ENCODE measurements around the gene TRAPPC4. TPM values are rescaled to one million over a fixed set of nuclear protein-coding genes. Genes with fewer than 3 reads are reported as not detected.

TRAPPC4 gene
- total and polyA plus RNA-seq, 2 of the 8 experiments (the other 6 are each of a cell fraction or from before 2014, with no cell fraction given) = 94.3 to 223 TPM

GRCh38 chr11:119030329-119031047 lies 11.9 kb downstream of the TRAPPC4 start, which contains the start of gene SLC37A4 (continued):
- peak; percentile 57 for TF ChIP-seq USF2 (IDR thresholded peaks at IDR 0.05; ENCODE audit: low read length)
- no peak for TF ChIP-seq KDM5A (IDR thresholded peaks at IDR 0.05; ENCODE audit: low read length)
- peak; percentile 82 for TF ChIP-seq PHF8 (conservative IDR thresholded peaks at IDR 0.05; ENCODE audit: low read depth, low read length)
- TF ChIP-seq EZH2 (IDR thresholded peaks at IDR 0.05; ENCODE audit: low read depth, low read length, severe bottlenecking) = no peak
- TF ChIP-seq TAF7 (optimal IDR thresholded peaks at IDR 0.05; ENCODE audit: borderline replicate concordance, low read depth, low read length) = no peak
- TF ChIP-seq RFX5 (IDR thresholded peaks at IDR 0.05; ENCODE audit: borderline replicate concordance, low read depth, low read length) = no peak
- TF ChIP-seq CEBPB (IDR thresholded peaks at IDR 0.05; ENCODE audit: low read depth, low read length) = 0 out of 2 replicates have a peak, but pooled peaks have one; percentile 20
- peak; percentile 98 for TF ChIP-seq MAX (IDR thresholded peaks at IDR 0.05)
- TF ChIP-seq CTCF (IDR thresholded peaks at IDR 0.05; ENCODE audit: control extremely low read depth in 1 of 3, insufficient read depth in 1 of 3, low read depth in 1 of 3, low read length in 3 of 3) = peak; percentile 77 to 98 (median 93)
- no peak for TF ChIP-seq CBX8 (IDR thresholded peaks at IDR 0.05; ENCODE audit: borderline replicate concordance, low read depth, low read length)
- no peak for TF ChIP-seq EP300 (IDR thresholded peaks at IDR 0.05; ENCODE audit: borderline replicate concordance in 1 of 2, low read depth in 2 of 2, low read length in 2 of 2)
- peak; percentile 68 for TF ChIP-seq CHD2 (IDR thresholded peaks at IDR 0.05; ENCODE audit: low read length)
- TF ChIP-seq KDM1A (IDR thresholded peaks at IDR 0.05; ENCODE audit: borderline replicate concordance, low read length) = no peak
- TF ChIP-seq SP4 (IDR thresholded peaks at IDR 0.05; ENCODE audit: low read length) = peak; percentile 92
- TF ChIP-seq KDM4A (IDR thresholded peaks at IDR 0.05; ENCODE audit: low read depth, low read length, severe bottlenecking) = peak; percentile 86
- peak; percentile 26; the same call in 1 of the 2 replicates for TF ChIP-seq ATF3 (IDR thresholded peaks at IDR 0.05; ENCODE audit: insufficient read depth, low read depth, low read length)
- peak; percentile 91; the same call in 1 of the 2 replicates for TF ChIP-seq RBBP5 (IDR thresholded peaks at IDR 0.05; ENCODE audit: borderline replicate concordance, low read depth, low read length)
- no peak for TF ChIP-seq POU5F1 (IDR thresholded peaks at IDR 0.05; ENCODE audit: low read depth, low read length)
- peak; percentile 67 for TF ChIP-seq ASH2L (IDR thresholded peaks at IDR 0.05; ENCODE audit: low read length)
